HepG2 (cell line): ENCODE results near the gene NEU4. TPM values are rescaled to one million over a fixed set of nuclear protein-coding genes. Genes with fewer than 3 reads are reported as not detected.

ENCODE experiments used
- AHDC1 ChIP-seq: sonication (generic); formaldehyde crosslinking; IDR thresholded peaks from 2 replicates; pipeline ENCODE4 v1.5.1; 2020; ENCODE audit warnings: mild to moderate bottlenecking, missing genetic modification reagents, borderline replicate concordance
- ATF3 ChIP-seq: sonication (generic); formaldehyde crosslinking; IDR thresholded peaks from 2 replicates; pipeline ENCODE4 v1.4.0; 2020; ENCODE audit warnings: missing genetic modification reagents
- DR1 ChIP-seq: sonication (generic); formaldehyde crosslinking; IDR thresholded peaks from 2 replicates; pipeline ENCODE4 v1.8.0; 2021; ENCODE audit warnings: mild to moderate bottlenecking, missing genetic modification reagents, inconsistent platforms
- HNRNPLL ChIP-seq: fragments of 200-400 bp; formaldehyde crosslinking; IDR thresholded peaks from 2 replicates; pipeline ENCODE4 v1.6.1; 2017; ENCODE audit warnings: mild to moderate bottlenecking, low read depth, low read length; ENCODE audit not compliant: poor library complexity, severe bottlenecking
- HOXA3 ChIP-seq: sonication (generic); formaldehyde crosslinking; IDR thresholded peaks from 2 replicates; pipeline ENCODE4 v1.5.0; 2020; ENCODE audit warnings: missing genetic modification reagents
- KLF6 ChIP-seq: IDR thresholded peaks from 2 replicates; pipeline ENCODE4 v1.8.0; 2016; ENCODE audit warnings: missing biosample characterization, missing genetic modification reagents
- KMT2A ChIP-seq: sonication (generic); formaldehyde crosslinking; IDR thresholded peaks from 2 replicates; pipeline ENCODE4 v1.4.0; 2020; ENCODE audit warnings: missing genetic modification reagents
- PAWR ChIP-seq: sonication (generic); formaldehyde crosslinking; IDR thresholded peaks from 2 replicates; pipeline ENCODE4 v1.4.0; 2020; ENCODE audit warnings: missing genetic modification reagents, mild to moderate bottlenecking, borderline replicate concordance
- POLR2AphosphoS5 ChIP-seq: IDR thresholded peaks from 2 replicates; pipeline ENCODE4 v1.6.1; 2012; ENCODE audit warnings: low read depth, low read length
- RAD51 ChIP-seq: fragments of 450-650 bp; IDR thresholded peaks from 2 replicates; pipeline ENCODE4 v1.6.1; 2016; ENCODE audit warnings: borderline replicate concordance
- SIX1 ChIP-seq: sonication (generic); formaldehyde crosslinking; IDR thresholded peaks from 2 replicates; pipeline ENCODE4 v1.4.0; 2020; ENCODE audit warnings: missing genetic modification reagents, borderline replicate concordance
- SIX4 ChIP-seq: sonication (generic); formaldehyde crosslinking; IDR thresholded peaks from 2 replicates; pipeline ENCODE4 v1.4.0; 2020; ENCODE audit warnings: missing genetic modification reagents
- SKIL ChIP-seq: sonication (generic); formaldehyde crosslinking; IDR thresholded peaks from 2 replicates; pipeline ENCODE4 v1.8.0; 2022; ENCODE audit warnings: missing genetic modification reagents, mild to moderate bottlenecking, moderate library complexity, borderline replicate concordance
- TEAD2 ChIP-seq: sonication (generic); formaldehyde crosslinking; IDR thresholded peaks from 2 replicates; pipeline ENCODE4 v1.9.0; 2021; ENCODE audit warnings: missing genetic modification reagents
- YEATS2 ChIP-seq: sonication (generic); formaldehyde crosslinking; IDR thresholded peaks from 2 replicates; pipeline ENCODE4 v1.4.0; 2020; ENCODE audit warnings: missing genetic modification reagents, borderline replicate concordance
- ZFX ChIP-seq: sonication (generic); formaldehyde crosslinking; IDR thresholded peaks from 2 replicates; pipeline ENCODE4 v1.4.0; 2020; ENCODE audit warnings: mild to moderate bottlenecking, low read depth, missing genetic modification reagents, moderate library complexity
- ZNF292 ChIP-seq: sonication (generic); formaldehyde crosslinking; IDR thresholded peaks from 2 replicates; pipeline ENCODE4 v1.8.1; 2022; ENCODE audit warnings: mild to moderate bottlenecking, low read depth, missing genetic modification reagents, borderline replicate concordance
- ZNF446 ChIP-seq: sonication (generic); formaldehyde crosslinking; IDR thresholded peaks from 2 replicates; pipeline ENCODE4 v1.5.0; 2020; ENCODE audit warnings: mild to moderate bottlenecking, missing genetic modification reagents
- ZNF670 ChIP-seq: sonication (generic); formaldehyde crosslinking; IDR thresholded peaks from 2 replicates; pipeline ENCODE4 v1.8.0; 2022; ENCODE audit warnings: mild to moderate bottlenecking, missing genetic modification reagents, borderline replicate concordance
- ZNF704 ChIP-seq: sonication (generic); formaldehyde crosslinking; IDR thresholded peaks from 2 replicates; pipeline ENCODE4 v1.8.1; 2023; ENCODE audit warnings: mild to moderate bottlenecking, inconsistent platforms, moderate library complexity, missing genetic modification reagents, borderline replicate concordance
- polyA plus RNA-seq, 8 experiments: library from polyadenylated mRNA; depleted of rRNA in 3 of 8; stranded (reverse) in 7 of 8; unstranded in 1 of 8; fragments of >200 nt; fragmentation: Illumina TruSeq in 4 of 8; extraction: Trizol in 4 of 8; gene quantifications; 2 replicates each; pipeline versions ENCODE4 v1.2.1 to v1.2.3, GENCODE V29; 2011 to 2016; ENCODE audit warnings: low read depth in 4 of 8, missing spikeins in 1 of 8, mixed read lengths in 1 of 8; ENCODE audit not compliant: insufficient read depth in 1 of 8
- total RNA-seq, 5 experiments: library from RNA; depleted of rRNA; stranded (reverse); fragments of >200 nt; fragmentation: Illumina TruSeq; extraction: Trizol; gene quantifications; 2 replicates each; pipeline ENCODE4 v1.2.3, GENCODE V29; 2016; ENCODE audit warnings: low read depth in 1 of 5

Gene NEU4
- total and polyA plus RNA-seq, 2 of the 13 experiments (the other 11 are each of a cell fraction or from before 2014, with no cell fraction given): 53.5 to 107 TPM

GRCh38 chr2:241774419-241775222 is 34.4 kb upstream of the NEU4 start (continued):
- TF ChIP-seq AHDC1 (CRISPR knock-in tag) (peak; percentile 73), TEAD2 (0 out of 2 replicates have a peak, but pooled peaks have one; percentile 31), PAWR (CRISPR knock-in tag) (0 out of 2 replicates have a peak, but pooled peaks have one; percentile 89), SKIL (CRISPR knock-in tag) (peak; percentile 31), DR1 (peak; percentile 51; the same call in 1 of the 2 replicates), ZNF446 (0 out of 2 replicates have a peak, but pooled peaks have one; percentile 52), HNRNPLL (peak; percentile 18), ZNF292 (CRISPR knock-in tag) (peak; percentile 57), POLR2AphosphoS5 (peak; percentile 56; the same call in 1 of the 2 replicates), ATF3 (peak; percentile 6; the same call in 1 of the 2 replicates), ZFX (CRISPR knock-in tag) (peak; percentile 55; the same call in 1 of the 2 replicates), HOXA3 (peak; percentile 52; the same call in 1 of the 2 replicates), ZNF704 (CRISPR knock-in tag) (no peak), SIX1 (no peak), KMT2A (CRISPR knock-in tag) (no peak), RAD51 (no peak), KLF6 (peak; percentile 24), YEATS2 (CRISPR knock-in tag) (0 out of 2 replicates have a peak, but pooled peaks have one; percentile 15), ZNF670 (CRISPR knock-in tag) (peak; percentile 86; the same call in 1 of the 2 replicates), SIX4 (CRISPR knock-in tag) (no peak)
